Adrenal gland (tissue), 5 donors: ENCODE data around the gene KLB.

Experiments used
- POLR2A ChIP-seq, 2 donors: fragments of 450-650 bp; IDR thresholded peaks; one replicate each; pipeline ENCODE4 v1.6.1; 2017; ENCODE audit warnings: antibody characterized with exemption in 2 of 2, mild to moderate bottlenecking in 2 of 2, moderate library complexity in 1 of 2
- TF ChIP-seq, protein P1 (sequence below), 6 experiments: fragments of 450-650 bp in 4 of 6; fragments of 200-600 bp in 2 of 6; sonication (generic) in 1 of 6; IDR thresholded peaks; 1 replicate in 5 of 6; 2 replicates in 1 of 6; pipeline versions ENCODE4 v1.5.1 to v1.8.0; 2016 to 2021; ENCODE audit warnings: antibody characterized with exemption in 6 of 6, mild to moderate bottlenecking in 2 of 6, moderate library complexity in 1 of 6
- donor health status: DM: no; HTN: no; CAD: no.

- TF ChIP-seq, protein P1, sequence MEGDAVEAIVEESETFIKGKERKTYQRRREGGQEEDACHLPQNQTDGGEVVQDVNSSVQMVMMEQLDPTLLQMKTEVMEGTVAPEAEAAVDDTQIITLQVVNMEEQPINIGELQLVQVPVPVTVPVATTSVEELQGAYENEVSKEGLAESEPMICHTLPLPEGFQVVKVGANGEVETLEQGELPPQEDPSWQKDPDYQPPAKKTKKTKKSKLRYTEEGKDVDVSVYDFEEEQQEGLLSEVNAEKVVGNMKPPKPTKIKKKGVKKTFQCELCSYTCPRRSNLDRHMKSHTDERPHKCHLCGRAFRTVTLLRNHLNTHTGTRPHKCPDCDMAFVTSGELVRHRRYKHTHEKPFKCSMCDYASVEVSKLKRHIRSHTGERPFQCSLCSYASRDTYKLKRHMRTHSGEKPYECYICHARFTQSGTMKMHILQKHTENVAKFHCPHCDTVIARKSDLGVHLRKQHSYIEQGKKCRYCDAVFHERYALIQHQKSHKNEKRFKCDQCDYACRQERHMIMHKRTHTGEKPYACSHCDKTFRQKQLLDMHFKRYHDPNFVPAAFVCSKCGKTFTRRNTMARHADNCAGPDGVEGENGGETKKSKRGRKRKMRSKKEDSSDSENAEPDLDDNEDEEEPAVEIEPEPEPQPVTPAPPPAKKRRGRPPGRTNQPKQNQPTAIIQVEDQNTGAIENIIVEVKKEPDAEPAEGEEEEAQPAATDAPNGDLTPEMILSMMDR (IDR thresholded peaks at IDR 0.05), result no peak
- no peak for TF ChIP-seq POLR2A (IDR thresholded peaks at IDR 0.05)
Observed at GRCh38 chr4:39383690-39384089, 23.0 kb upstream of the KLB start.
